Measurements from ENCODE around the gene KSR2. TPM values are rescaled to one million over a fixed set of nuclear protein-coding genes. Genes with fewer than 3 reads are reported as not detected.
A peak's percentile ranks its signal among the peaks of the same experiment; 100 is the strongest.

Gene KSR2
- total RNA-seq, 1 experiment from 2014 or later: 0.02 TPM

DNA sequence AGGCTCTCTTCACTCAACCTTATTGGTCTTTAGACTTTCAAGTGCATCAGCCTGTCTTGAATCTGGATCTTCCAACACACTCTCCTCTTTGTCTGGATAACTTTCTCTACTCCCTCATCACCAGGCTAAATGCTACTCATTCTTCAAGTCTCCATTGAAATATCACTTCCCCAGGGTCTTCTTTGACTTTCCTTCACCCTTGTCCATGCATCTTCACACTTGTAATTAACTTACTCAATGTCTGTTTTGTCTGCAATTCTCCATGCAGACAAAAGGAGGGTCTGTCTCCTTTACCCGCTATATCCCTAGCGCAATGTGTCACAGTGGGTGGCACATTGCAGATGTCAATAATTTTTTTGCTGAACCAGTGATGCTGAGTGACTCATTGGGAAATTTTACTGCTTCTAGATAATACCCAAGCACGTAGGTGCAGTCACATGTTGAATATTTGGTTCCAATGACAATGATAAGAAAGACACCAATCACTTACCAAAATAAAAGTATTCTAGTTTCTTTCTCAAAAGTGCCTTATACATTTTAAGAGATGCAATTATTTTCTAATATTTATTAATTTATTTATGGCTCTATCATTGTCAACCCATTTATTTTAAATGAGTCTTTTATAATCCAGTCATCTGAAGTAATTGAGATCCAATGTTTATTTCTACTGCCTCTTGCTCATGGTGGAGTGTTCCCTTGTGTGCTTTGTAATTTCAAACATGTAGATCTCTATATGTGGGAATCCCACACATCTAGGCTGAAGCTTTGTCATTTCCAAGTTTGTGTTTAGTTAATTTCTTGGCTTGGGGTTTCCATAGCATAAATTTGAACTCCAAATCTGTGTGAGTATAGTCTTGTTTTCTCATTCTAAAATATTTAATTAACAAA, 26.0 kb upstream of the KSR2 start:
- no peaks in the 10 kb centered on the region for H3K4me1 Mint-ChIP-seq (ENCODE audit: insufficient read depth, unreplicated experiment)
- no peak overlapping the region for H3K4me3 Mint-ChIP-seq (ENCODE audit: unreplicated experiment)
- no peak for TF ChIP-seq CTCF (IDR thresholded peaks at IDR 0.05; ENCODE audit: unreplicated experiment)

GRCh38 chr12:117986705-117987469, 18.1 kb upstream of the KSR2 start:
- CTCF ChIA-PET: interaction anchor here (0.5 to 1.0 kb wide), 3 partner anchors 27 to 111 kb away, joined by 3 to 4 read pairs (median 3); no protein-coding TSS in a partner anchor
- H3K4me1 Mint-ChIP-seq (ENCODE audit: insufficient read depth, unreplicated experiment): no peaks in the 10 kb centered on the region
- H3K36me3 Mint-ChIP-seq (ENCODE audit: insufficient read depth, unreplicated experiment): peaks cover 5% of the 10 kb centered on the region
- no peaks in the 10 kb centered on the region for H3K27me3 Mint-ChIP-seq (ENCODE audit: insufficient read depth, unreplicated experiment)
- BruUV-seq (replicated peaks): no TSS peak
- intact Hi-C loops (cut with micrococcal nuclease): no loop called here
- TF ChIP-seq CTCF (IDR thresholded peaks at IDR 0.05; ENCODE audit: unreplicated experiment): no peak
- POLR2A ChIA-PET: no interaction called here
- no peak overlapping the region for H3K4me3 Mint-ChIP-seq (ENCODE audit: unreplicated experiment)
- DNase-seq (ENCODE audit: unreplicated experiment): peak; percentile 54
- no peaks in the 10 kb centered on the region for H3K9me3 Mint-ChIP-seq (ENCODE audit: unreplicated experiment)
- no peak overlapping the region for H3K27ac Mint-ChIP-seq (ENCODE audit: low read depth, unreplicated experiment)

More for the DNA sequence above, 26.0 kb upstream of the KSR2 start:
- Mint-ChIP-seq H3K36me3 (ENCODE audit: insufficient read depth, unreplicated experiment) (peaks cover under 1% of the 10 kb centered on the region), H3K27me3 (ENCODE audit: insufficient read depth, unreplicated experiment) (no peaks in the 10 kb centered on the region), H3K27ac (ENCODE audit: low read depth, unreplicated experiment) (no peak overlapping the region), H3K9me3 (ENCODE audit: unreplicated experiment) (no peaks in the 10 kb centered on the region)
- POLR2A ChIA-PET: no interaction called here
- intact Hi-C loops (cut with micrococcal nuclease): no loop called here
- CTCF ChIA-PET: no interaction called here
- no peak for DNase-seq (ENCODE audit: unreplicated experiment)
- no TSS peak for BruUV-seq (replicated peaks)

- H3K4me1 Mint-ChIP-seq (ENCODE audit: insufficient read depth, unreplicated experiment): no peaks in the 10 kb centered on the region
- ChIA-PET CTCF (interaction anchor here (0.6 kb wide), 2 partner anchors 107 to 618 kb away, joined by 3 to 5 read pairs; no protein-coding TSS in a partner anchor), POLR2A (no interaction called here)
These were observed 16.4 kb upstream of the KSR2 start for GRCh38 chr12:117985182-117985581.

More at GRCh38 chr12:117985182-117985581, 16.4 kb upstream of the KSR2 start:
- H3K4me3 Mint-ChIP-seq (ENCODE audit: unreplicated experiment): no peak overlapping the region
- intact Hi-C loops (cut with micrococcal nuclease): no loop called here
- no peak for TF ChIP-seq CTCF (IDR thresholded peaks at IDR 0.05; ENCODE audit: unreplicated experiment)
- no TSS peak for BruUV-seq (replicated peaks)
- no peaks in the 10 kb centered on the region for H3K9me3 Mint-ChIP-seq (ENCODE audit: unreplicated experiment)
- peak; percentile 27 for DNase-seq (ENCODE audit: unreplicated experiment)
- no peak overlapping the region for H3K27ac Mint-ChIP-seq (ENCODE audit: low read depth, unreplicated experiment)
- H3K27me3 Mint-ChIP-seq (ENCODE audit: insufficient read depth, unreplicated experiment): no peaks in the 10 kb centered on the region
- H3K36me3 Mint-ChIP-seq (ENCODE audit: insufficient read depth, unreplicated experiment): peaks cover 5% of the 10 kb centered on the region

All from MCF 10A (cell line).